Hematopoietic multipotent progenitor cell (in vitro differentiated cells): ENCODE measurements around the gene PRMT1. TPM values are rescaled to one million over a fixed set of nuclear protein-coding genes. Genes with fewer than 3 reads are reported as not detected.

Experiments used
- DNase-seq, 3 donors: peaks; one replicate each; pipeline ENCODE4 v3.0.0-alpha.2; 2011 to 2015; ENCODE audit warnings: low read depth in 2 of 3, low spot score in 2 of 3
- total RNA-seq: library from RNA; depleted of rRNA; stranded (reverse); fragments of >200 nt; gene quantifications from one replicate; pipeline ENCODE4 v1.2.3, GENCODE V29; 2012

PRMT1 gene
- total RNA-seq, 1 donor: 455 TPM

- no peak for DNase-seq
These were observed 25.8 kb upstream of the PRMT1 start for GRCh38 chr19:49651029-49651819.

DNA sequence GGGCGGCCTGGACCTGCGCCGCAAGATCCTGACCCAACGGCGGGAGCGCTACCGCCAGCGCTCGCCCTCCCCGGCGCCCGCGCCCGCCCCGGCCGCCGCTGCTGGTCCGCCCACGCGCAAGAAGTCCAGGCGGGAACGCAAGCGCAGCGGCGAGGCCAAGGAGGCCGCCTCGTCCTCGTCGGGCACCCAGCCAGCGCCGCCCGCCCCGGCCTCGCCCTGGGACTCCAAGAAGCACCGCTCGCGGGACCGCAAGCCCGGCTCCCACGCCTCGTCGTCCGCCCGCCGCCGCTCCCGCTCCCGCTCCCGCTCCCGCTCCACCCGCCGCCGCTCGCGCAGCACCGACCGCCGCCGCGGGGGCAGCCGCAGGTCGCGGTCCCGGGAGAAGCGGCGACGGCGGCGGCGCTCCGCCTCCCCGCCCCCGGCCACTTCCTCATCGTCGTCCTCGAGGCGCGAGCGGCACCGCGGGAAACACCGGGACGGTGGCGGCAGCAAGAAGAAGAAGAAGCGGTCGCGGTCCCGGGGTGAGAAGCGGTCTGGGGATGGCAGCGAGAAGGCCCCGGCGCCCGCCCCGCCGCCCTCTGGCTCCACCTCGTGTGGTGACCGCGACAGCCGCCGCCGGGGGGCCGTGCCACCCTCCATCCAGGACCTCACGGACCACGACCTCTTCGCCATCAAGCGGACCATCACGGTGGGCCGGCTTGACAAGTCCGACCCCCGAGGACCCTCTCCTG is 25.1 kb upstream of the PRMT1 start:
- DNase-seq: no peak

- DNase-seq: no peak
These were observed 24.3 kb upstream of the PRMT1 start for GRCh38 chr19:49652551-49653465.

- DNase-seq: no peak
These were observed 23.6 kb upstream of the PRMT1 start for GRCh38 chr19:49653466-49653806.

DNA sequence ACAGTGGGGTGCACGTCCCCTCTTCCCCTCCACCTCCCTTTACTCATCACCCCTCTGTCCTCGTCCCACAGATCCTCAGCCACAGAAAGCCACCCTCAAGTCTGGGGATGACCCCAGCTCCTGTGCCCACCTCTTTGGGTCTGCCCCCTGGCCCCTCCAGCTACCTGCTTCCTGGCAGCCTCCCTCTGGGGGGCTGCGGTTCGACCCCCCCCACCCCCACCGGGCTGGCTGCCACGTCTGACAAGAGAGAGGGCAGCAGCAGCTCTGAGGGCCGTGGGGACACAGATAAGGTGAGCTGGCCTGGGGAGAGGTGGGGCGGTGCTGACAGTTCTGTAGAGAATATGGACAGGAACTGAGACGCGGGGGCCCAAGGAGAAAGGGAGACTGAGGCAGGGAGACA is 22.5 kb upstream of the PRMT1 start:
- no peak for DNase-seq

GRCh38 chr19:49655570-49656455 is 21.3 kb upstream of the PRMT1 start:
- no peak for DNase-seq

DNA sequence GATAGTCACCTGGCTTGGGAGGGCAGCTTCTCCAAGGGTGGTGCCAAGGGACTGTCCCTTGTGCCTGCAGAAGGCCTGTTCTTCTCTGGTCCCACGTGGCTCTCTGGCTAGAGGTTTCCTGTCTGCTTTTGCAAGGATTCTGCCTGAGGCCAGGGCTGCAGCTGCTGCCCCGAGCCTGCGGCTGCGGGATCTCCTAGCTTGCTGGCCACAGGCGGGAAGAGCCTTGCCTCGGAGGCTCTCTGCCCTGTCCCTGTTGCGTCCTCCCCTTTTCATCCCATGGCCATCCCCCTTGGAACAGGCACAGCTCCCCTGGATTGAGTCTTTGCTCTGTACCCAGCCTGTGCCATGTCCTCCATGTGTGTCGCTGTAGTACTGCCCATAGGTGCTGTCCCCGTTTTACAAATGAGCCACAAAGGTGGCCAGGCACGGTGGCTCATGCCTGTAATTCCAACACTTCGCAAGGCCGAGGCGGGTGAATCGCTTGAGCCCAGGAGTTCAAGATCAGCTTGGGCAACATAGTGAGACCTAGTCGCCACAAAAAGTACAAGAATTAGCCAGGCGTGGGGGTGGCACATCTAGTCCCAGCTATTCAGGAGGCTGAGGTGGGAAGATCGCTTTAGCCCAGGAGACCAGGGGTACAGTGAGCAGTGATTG is 20.5 kb upstream of the PRMT1 start:
- no peak for DNase-seq

- no peak for DNase-seq
These were observed 19.5 kb upstream of the PRMT1 start for GRCh38 chr19:49657493-49658138.

- no peak for DNase-seq
These were observed 18.9 kb upstream of the PRMT1 start for GRCh38 chr19:49658139-49658517.

DNA sequence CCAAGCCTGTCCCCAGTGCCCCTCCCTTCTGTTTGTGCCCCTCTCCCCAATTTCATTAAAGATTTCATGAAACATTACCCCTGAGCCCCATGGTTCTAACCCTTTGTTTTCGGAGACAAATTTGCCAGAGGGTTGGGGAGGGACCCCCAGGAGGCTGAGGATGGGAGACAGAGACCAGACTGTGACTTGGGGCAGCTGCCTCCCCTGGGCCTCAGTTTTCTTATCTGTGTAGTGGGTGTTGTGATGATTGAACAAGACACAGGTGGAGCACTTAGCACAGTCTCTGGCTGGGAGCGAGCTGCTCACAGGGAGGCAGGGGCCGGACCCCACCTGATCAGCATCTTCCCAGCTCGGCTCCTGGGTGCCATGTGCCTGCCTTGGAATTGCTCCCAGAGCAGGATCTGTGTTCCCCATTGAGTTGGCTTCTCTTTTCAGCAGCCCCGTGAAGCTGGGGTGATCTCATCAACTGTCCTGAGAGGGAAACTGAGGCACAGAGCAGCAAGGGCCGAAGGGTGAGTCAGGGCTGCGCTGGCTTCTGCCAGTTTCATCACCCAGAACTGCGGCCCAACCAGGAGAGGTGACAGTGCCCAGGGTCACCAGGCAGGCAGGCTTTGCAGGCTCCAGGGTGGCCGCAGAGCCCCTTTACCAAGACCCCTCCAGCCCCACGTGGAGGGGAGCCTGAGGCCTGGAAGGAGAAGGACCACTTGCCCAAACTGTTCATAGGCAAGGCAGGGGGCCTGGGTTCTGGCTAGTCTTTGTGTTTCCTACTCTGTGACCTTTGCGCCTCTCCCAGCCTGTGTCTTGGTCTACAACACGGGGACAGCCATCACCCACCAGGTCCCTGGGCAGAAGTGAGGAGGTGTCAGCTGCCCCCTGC is 18.3 kb upstream of the PRMT1 start:
- DNase-seq: no peak

- DNase-seq: no peak
These were observed 16.6 kb upstream of the PRMT1 start for GRCh38 chr19:49660338-49660961.

- no peak for DNase-seq
These were observed 15.1 kb upstream of the PRMT1 start for GRCh38 chr19:49662011-49662410.

DNA sequence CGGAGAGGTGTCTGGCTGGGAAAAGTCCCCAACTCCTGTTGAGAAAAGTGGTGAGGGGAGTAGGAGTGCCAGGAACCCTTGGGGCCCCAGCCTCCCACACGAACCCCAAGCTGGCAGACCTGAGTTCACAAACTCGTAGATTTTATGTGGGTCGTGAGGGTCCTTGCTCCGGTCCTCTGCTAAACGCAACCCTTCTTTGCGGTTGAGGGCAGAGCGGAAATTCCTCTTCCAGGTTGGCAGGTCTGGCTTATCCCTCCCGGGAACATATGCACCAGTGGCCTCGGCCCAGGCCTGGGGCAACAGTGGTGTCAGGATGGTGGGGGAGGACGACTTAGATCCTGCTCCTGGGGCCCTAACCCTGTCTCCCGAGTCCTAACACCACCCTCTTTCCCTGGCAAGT is 13.8 kb upstream of the PRMT1 start:
- no peak for DNase-seq

GRCh38 chr19:49664171-49665035 is 12.7 kb upstream of the PRMT1 start:
- DNase-seq: peak in 2 of 3 donors; percentile 76 to 79

DNA sequence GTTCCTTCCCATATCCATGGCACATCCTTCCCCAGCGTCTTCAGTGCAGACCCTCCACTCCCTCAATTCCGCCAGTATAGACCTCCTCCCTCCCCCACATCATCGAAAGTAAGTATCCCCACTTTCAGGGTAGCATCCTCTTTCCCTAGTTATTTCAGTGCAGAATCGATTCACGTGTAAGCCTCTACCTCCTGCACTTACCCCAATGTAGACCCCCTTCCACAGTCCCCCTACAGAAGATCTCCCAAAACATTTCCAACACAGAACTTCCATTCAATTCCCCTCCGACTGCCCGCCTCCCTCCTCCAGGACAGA is 12.1 kb upstream of the PRMT1 start:
- DNase-seq: no peak

- peak; percentile 97 to 98 (median 98) for DNase-seq
These were observed 11.5 kb upstream of the PRMT1 start, which contains the start of the genes BCL2L12 and IRF3 for GRCh38 chr19:49665351-49666119. Gene BCL2L12 (plus strand): TSS chr19:49665933. CDS start chr19:49666693, 760 bp downstream. Gene IRF3 (minus strand): TSS chr19:49665857. CDS start chr19:49664838, 1,019 bp downstream.
